H9 (cell line): Measurements from ENCODE around the gene NRCAM. TPM values are rescaled to one million over a fixed set of nuclear protein-coding genes. Genes with fewer than 3 reads are reported as not detected.

ENCODE experiments used
- DNase-seq: peaks from one replicate; pipeline ENCODE4 v3.0.0-alpha.2; 2017
- H2AFZ ChIP-seq: one replicate; pipeline ENCODE4 v1.6.1; 2013; ENCODE audit warnings: mild to moderate bottlenecking, low read length, control low read depth, moderate library complexity
- H2AK5ac ChIP-seq: 2 replicates; pipeline ENCODE4 v1.6.1; 2013; ENCODE audit warnings: low read length, control low read depth, mixed read lengths; ENCODE audit not compliant: insufficient read length
- H2BK120ac ChIP-seq: one replicate; pipeline ENCODE4 v1.6.1; 2013; ENCODE audit warnings: low read depth, mild to moderate bottlenecking, low read length, control low read depth, inconsistent platforms; ENCODE audit not compliant: poor library complexity, severe bottlenecking
- H2BK12ac ChIP-seq: 2 replicates; pipeline ENCODE4 v1.6.1; 2013; ENCODE audit warnings: low read length, control low read depth, mixed read lengths, low read depth; ENCODE audit not compliant: insufficient read length
- H2BK15ac ChIP-seq: 2 replicates; pipeline ENCODE4 v1.6.1; 2013; ENCODE audit warnings: low read depth, low read length, control low read depth
- H2BK20ac ChIP-seq: one replicate; pipeline ENCODE4 v1.6.1; 2013; ENCODE audit warnings: low read depth, mild to moderate bottlenecking, low read length, control low read depth, inconsistent platforms; ENCODE audit not compliant: poor library complexity, severe bottlenecking
- H2BK5ac ChIP-seq: 2 replicates; pipeline ENCODE4 v1.6.1; 2013; ENCODE audit warnings: low read length, control low read depth, mixed read lengths; ENCODE audit not compliant: insufficient read length
- H3K14ac ChIP-seq: 2 replicates; pipeline ENCODE4 v1.6.1; 2013; ENCODE audit warnings: low read length, control low read depth; ENCODE audit not compliant: insufficient read depth
- H3K18ac ChIP-seq: 2 replicates; pipeline ENCODE4 v1.6.1; 2013; ENCODE audit warnings: low read depth, mild to moderate bottlenecking, mixed read lengths, low read length, control low read depth; ENCODE audit not compliant: insufficient read length
- H3K23ac ChIP-seq: 2 replicates; pipeline ENCODE4 v1.6.1; 2013; ENCODE audit warnings: low read length, control low read depth, mixed read lengths, low read depth; ENCODE audit not compliant: insufficient read length
- H3K23me2 ChIP-seq: 2 replicates; pipeline ENCODE4 v1.6.1; 2013; ENCODE audit warnings: low read depth, mild to moderate bottlenecking, mixed read lengths, low read length, control low read depth; ENCODE audit not compliant: insufficient read length, poor library complexity, severe bottlenecking
- H3K27ac ChIP-seq: 2 replicates; pipeline ENCODE4 v1.5.1; 2013; ENCODE audit warnings: low read length, control low read depth, mixed read lengths, low read depth; ENCODE audit not compliant: insufficient read length
- H3K27me3 ChIP-seq: 2 replicates; pipeline ENCODE4 v1.6.1; 2013; ENCODE audit warnings: low read length, control low read depth, inconsistent platforms; ENCODE audit not compliant: insufficient read depth
- H3K4ac ChIP-seq: 2 replicates; pipeline ENCODE4 v1.6.1; 2013; ENCODE audit warnings: low read depth, mild to moderate bottlenecking, control low read depth, inconsistent platforms, low read length, moderate library complexity
- H3K4me1 ChIP-seq: 2 replicates; pipeline ENCODE4 v1.6.1; 2013; ENCODE audit warnings: low read length, control low read depth, inconsistent platforms; ENCODE audit not compliant: insufficient read depth
- H3K4me2 ChIP-seq: 2 replicates; pipeline ENCODE4 v1.6.1; 2013; ENCODE audit warnings: low read length, control low read depth, mixed read lengths; ENCODE audit not compliant: insufficient read length, insufficient read depth
- H3K56ac ChIP-seq: 2 replicates; pipeline ENCODE4 v1.6.1; 2013; ENCODE audit warnings: low read depth, mild to moderate bottlenecking, mixed read lengths, low read length, control low read depth; ENCODE audit not compliant: insufficient read length
- H3K79me1 ChIP-seq: 2 replicates; pipeline ENCODE4 v1.6.1; 2013; ENCODE audit warnings: low read depth, mild to moderate bottlenecking, moderate library complexity, low read length, control low read depth, inconsistent platforms; ENCODE audit not compliant: insufficient read depth, poor library complexity, severe bottlenecking
- H3K79me2 ChIP-seq: 2 replicates; pipeline ENCODE4 v1.6.1; 2013; ENCODE audit warnings: low read length, control low read depth, inconsistent platforms; ENCODE audit not compliant: insufficient read depth
- H3K9ac ChIP-seq: 2 replicates; pipeline ENCODE4 v1.6.1; 2013; ENCODE audit warnings: low read length, control low read depth, mixed read lengths; ENCODE audit not compliant: insufficient read length; ENCODE audit errors: extremely low read depth
- H3K9me3 ChIP-seq: one replicate; pipeline ENCODE4 v1.6.1; 2013; ENCODE audit warnings: low read depth, low read length, inconsistent platforms; ENCODE audit not compliant: control insufficient read depth
- H3T11ph ChIP-seq: one replicate; pipeline ENCODE4 v1.6.1; 2013; ENCODE audit warnings: mild to moderate bottlenecking, low read length, control low read depth, inconsistent platforms
- H4K20me1 ChIP-seq: one replicate; pipeline ENCODE4 v1.6.1; 2013; ENCODE audit not compliant: control insufficient read depth, insufficient read length, insufficient read depth
- H4K5ac ChIP-seq: 2 replicates; pipeline ENCODE4 v1.6.1; 2013; ENCODE audit warnings: low read depth, mild to moderate bottlenecking, mixed read lengths, low read length, control low read depth; ENCODE audit not compliant: insufficient read length
- H4K8ac ChIP-seq: replicated peaks from 2 replicates; pipeline ENCODE4 v1.6.1; 2013; ENCODE audit warnings: low read length, control low read depth, mixed read lengths, low read depth; ENCODE audit not compliant: insufficient read length
- H4K91ac ChIP-seq: 2 replicates; pipeline ENCODE4 v1.6.1; 2013; ENCODE audit warnings: low read depth, mild to moderate bottlenecking, moderate library complexity, mixed read lengths, low read length, control low read depth; ENCODE audit not compliant: insufficient read length
- H3K27ac Mint-ChIP-seq, 3 experiments: 2 replicates in 2 of 3; 3 replicates in 1 of 3; pipeline ENCODE4 v1.8.0; 2020 to 2021; ENCODE audit warnings: mixed read lengths in 3 of 3, mild to moderate bottlenecking in 1 of 3, moderate library complexity in 1 of 3
- H3K27me3 Mint-ChIP-seq: 2 replicates; pipeline ENCODE4 v1.8.0; 2021; ENCODE audit warnings: low read depth, mild to moderate bottlenecking, moderate library complexity, mixed read lengths
- H3K36me3 Mint-ChIP-seq, 3 experiments: 2 replicates in 2 of 3; 3 replicates in 1 of 3; pipeline ENCODE4 v1.8.0; 2020 to 2021; ENCODE audit warnings: low read depth in 3 of 3, mixed read lengths in 3 of 3; ENCODE audit not compliant: insufficient read depth in 1 of 3
- H3K4me1 Mint-ChIP-seq, 2 experiments: 2 replicates each; pipeline ENCODE4 v1.8.0; 2020; ENCODE audit warnings: mixed read lengths in 2 of 2
- H3K4me3 Mint-ChIP-seq, 2 experiments: 2 replicates in 1 of 2; 3 replicates in 1 of 2; pipeline ENCODE4 v1.8.0; 2020 to 2021; ENCODE audit warnings: mild to moderate bottlenecking in 2 of 2, mixed read lengths in 2 of 2, moderate library complexity in 1 of 2
- H3K9me3 Mint-ChIP-seq, 2 experiments: 2 replicates in 1 of 2; 3 replicates in 1 of 2; pipeline ENCODE4 v1.8.0; 2020; ENCODE audit warnings: mild to moderate bottlenecking in 2 of 2, mixed read lengths in 2 of 2, moderate library complexity in 1 of 2
- WGBS: extraction: QIAGEN DNeasy Blood & Tissue Kit; methylation state at CpG from one replicate; pipeline ENCODE4 v1.1.7; 2013; ENCODE audit warnings: missing lambda C conversion rate, low lambda C conversion rate, mixed read lengths; ENCODE audit not compliant: insufficient read length; ENCODE audit errors: extremely low coverage; 5-methylcytosine and 5-hydroxymethylcytosine counted together
- total RNA-seq: library from RNA; stranded (reverse); gene quantifications from 2 replicates; pipeline ENCODE4 v1.2.1, GENCODE V29; 2021
- TF ChIP-seq, protein P1 (sequence below): fragments of 200-600 bp; sonication (generic); conservative IDR thresholded peaks from 3 replicates; pipeline ENCODE4 v1.8.0; 2021; ENCODE audit warnings: antibody characterized with exemption, mild to moderate bottlenecking

Gene NRCAM
- total RNA-seq, 1 experiment from 2014 or later = 2.3 TPM

DNA sequence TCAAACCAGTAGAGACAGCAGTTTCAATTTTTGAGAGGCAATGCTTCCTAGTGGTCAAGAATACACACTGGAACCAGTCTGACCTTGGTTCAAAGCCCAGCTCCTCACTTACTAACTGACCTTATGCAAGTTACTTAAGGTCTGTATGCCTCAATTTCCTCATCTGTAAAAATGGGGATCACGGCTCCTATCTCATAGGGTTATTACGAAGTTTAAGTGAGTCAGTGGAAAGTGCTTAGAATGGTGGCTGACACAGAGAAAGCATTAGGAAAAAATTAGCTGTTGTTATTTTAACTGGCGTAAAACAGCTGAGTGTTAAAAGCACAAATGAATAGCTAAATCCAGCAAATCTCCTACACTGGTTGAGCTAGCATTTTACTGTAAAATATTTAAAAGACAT is 163.7 kb downstream of the NRCAM start:
- Histone ChIP-seq H2BK12ac (no peak overlapping the region), H2AK5ac (no peak overlapping the region), H3K79me1 (no peaks in the 10 kb centered on the region), H3K79me2 (no peaks in the 10 kb centered on the region), H3K4me2 (no peak overlapping the region), H3K4me1 (no peaks in the 10 kb centered on the region), H3K14ac (no peak overlapping the region), H2BK20ac (no peak overlapping the region), H3K18ac (no peak overlapping the region), H4K20me1 (no peaks in the 10 kb centered on the region), H2BK5ac (no peak overlapping the region), H3K9ac (no peak overlapping the region), H3K9me3 (no peaks in the 10 kb centered on the region), H3K27me3 (no peaks in the 10 kb centered on the region), H3K23ac (no peak overlapping the region), H4K91ac (no peak overlapping the region), H3K23me2 (no peaks in the 10 kb centered on the region), H3K4ac (no peak overlapping the region), H3K27ac (no peak overlapping the region), H4K5ac (no peak overlapping the region), H3T11ph (no peak overlapping the region), H3K56ac (no peak overlapping the region), H4K8ac (no peak overlapping the region), H2BK15ac (no peak overlapping the region), H2AFZ (no peak overlapping the region), H2BK120ac (no peak overlapping the region)
- TF ChIP-seq, protein P1, sequence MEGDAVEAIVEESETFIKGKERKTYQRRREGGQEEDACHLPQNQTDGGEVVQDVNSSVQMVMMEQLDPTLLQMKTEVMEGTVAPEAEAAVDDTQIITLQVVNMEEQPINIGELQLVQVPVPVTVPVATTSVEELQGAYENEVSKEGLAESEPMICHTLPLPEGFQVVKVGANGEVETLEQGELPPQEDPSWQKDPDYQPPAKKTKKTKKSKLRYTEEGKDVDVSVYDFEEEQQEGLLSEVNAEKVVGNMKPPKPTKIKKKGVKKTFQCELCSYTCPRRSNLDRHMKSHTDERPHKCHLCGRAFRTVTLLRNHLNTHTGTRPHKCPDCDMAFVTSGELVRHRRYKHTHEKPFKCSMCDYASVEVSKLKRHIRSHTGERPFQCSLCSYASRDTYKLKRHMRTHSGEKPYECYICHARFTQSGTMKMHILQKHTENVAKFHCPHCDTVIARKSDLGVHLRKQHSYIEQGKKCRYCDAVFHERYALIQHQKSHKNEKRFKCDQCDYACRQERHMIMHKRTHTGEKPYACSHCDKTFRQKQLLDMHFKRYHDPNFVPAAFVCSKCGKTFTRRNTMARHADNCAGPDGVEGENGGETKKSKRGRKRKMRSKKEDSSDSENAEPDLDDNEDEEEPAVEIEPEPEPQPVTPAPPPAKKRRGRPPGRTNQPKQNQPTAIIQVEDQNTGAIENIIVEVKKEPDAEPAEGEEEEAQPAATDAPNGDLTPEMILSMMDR = no peak
- Mint-ChIP-seq H3K27ac (no peak overlapping the region), H3K27me3 (no peaks in the 10 kb centered on the region), H3K4me1 (peaks cover 14 to 22% of the 10 kb centered on the region in 2 experiments), H3K9me3 (no peaks in the 10 kb centered on the region), H3K4me3 (no peak overlapping the region), H3K36me3 (no peaks in the 10 kb centered on the region)
- DNase-seq = no peak
- no CpG with 5 or more reads among the region's 3 CpGs for WGBS
